CD4-positive, alpha-beta T cell treated with Interleukin-6 for 4 hours (primary cell): ENCODE measurements around the gene JADE2.
"Not testable (repeated sequence)": the region's sequence is repeated elsewhere in the genome, so short reads cannot be mapped to it uniquely, and the experiment has no call there.

Experiments
- DNase-seq: peaks from one replicate; pipeline ENCODE4 v3.0.0-alpha.2; 2020; ENCODE audit warnings: mixed read lengths

The JADE2 gene

GRCh38 chr5:134508521-134509195 is 16.8 kb upstream of the JADE2 start:
- no peak for DNase-seq

GRCh38 chr5:134509308-134510040 is 16.0 kb upstream of the JADE2 start:
- DNase-seq: no peak

- peak; percentile 33 for DNase-seq
These were observed 14.3 kb upstream of the JADE2 start for GRCh38 chr5:134510970-134511795.

- no peak for DNase-seq
These were observed 13.4 kb upstream of the JADE2 start for GRCh38 chr5:134511796-134512660.

- DNase-seq: no peak
These were observed 12.8 kb upstream of the JADE2 start for GRCh38 chr5:134512661-134512999.

- DNase-seq: no peak
These were observed 9.7 kb upstream of the JADE2 start for GRCh38 chr5:134515801-134516200.

- not testable (repeated sequence) for DNase-seq
These were observed 8.5 kb upstream of the JADE2 start for GRCh38 chr5:134516984-134517383.

- DNase-seq: no peak
These were observed 7.9 kb upstream of the JADE2 start for GRCh38 chr5:134517553-134517952.

- DNase-seq: no peak
These were observed 5.5 kb upstream of the JADE2 start for GRCh38 chr5:134519989-134520388.

- DNase-seq: no peak
These were observed 3.6 kb upstream of the JADE2 start for GRCh38 chr5:134521841-134522240.

GRCh38 chr5:134523543-134524271 is 1.8 kb upstream of the JADE2 start:
- DNase-seq: no peak

GRCh38 chr5:134524272-134524825 is 1.1 kb upstream of the JADE2 start:
- DNase-seq: peak; percentile 83

GRCh38 chr5:134525683-134526482 is 413 bp downstream of the JADE2 start:
- peak; percentile 72 for DNase-seq

GRCh38 chr5:134526483-134527155 is 1.1 kb downstream of the JADE2 start:
- DNase-seq: peak; percentile 78

GRCh38 chr5:134527156-134527960 is 1.9 kb downstream of the JADE2 start:
- DNase-seq: peak; percentile 73

GRCh38 chr5:134527961-134528424 is 2.5 kb downstream of the JADE2 start:
- no peak for DNase-seq

GRCh38 chr5:134528556-134528955 is 3.1 kb downstream of the JADE2 start:
- no peak for DNase-seq

- no peak for DNase-seq
These were observed 4.0 kb downstream of the JADE2 start for GRCh38 chr5:134529460-134529859.
